PC-9 (cell line): ENCODE measurements around the gene PKP2.

ENCODE experiments used
- CTCF ChIP-seq: fragments of 200-600 bp; sonication (generic); conservative IDR thresholded peaks from 2 replicates; pipeline ENCODE4 v1.6.1; 2017; ENCODE audit warnings: mixed run types, antibody characterized with exemption, mild to moderate bottlenecking, moderate library complexity
- EZH2 ChIP-seq: fragments of 200-600 bp; sonication (generic); IDR thresholded peaks from 2 replicates; pipeline ENCODE4 v1.8.0; 2017; ENCODE audit warnings: antibody characterized with exemption, low read depth

GRCh38 chr12:32920506-32921085, 24.0 kb upstream of the PKP2 start:
- TF ChIP-seq CTCF = no peak
- no peak for TF ChIP-seq EZH2
